Measurements from ENCODE around the gene NBDY.
"Not testable (repeated sequence)": the region's sequence is repeated elsewhere in the genome, so short reads cannot be mapped to it uniquely, and the experiment has no call there.

NBDY gene, protein sequence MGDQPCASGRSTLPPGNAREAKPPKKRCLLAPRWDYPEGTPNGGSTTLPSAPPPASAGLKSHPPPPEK

DNA sequence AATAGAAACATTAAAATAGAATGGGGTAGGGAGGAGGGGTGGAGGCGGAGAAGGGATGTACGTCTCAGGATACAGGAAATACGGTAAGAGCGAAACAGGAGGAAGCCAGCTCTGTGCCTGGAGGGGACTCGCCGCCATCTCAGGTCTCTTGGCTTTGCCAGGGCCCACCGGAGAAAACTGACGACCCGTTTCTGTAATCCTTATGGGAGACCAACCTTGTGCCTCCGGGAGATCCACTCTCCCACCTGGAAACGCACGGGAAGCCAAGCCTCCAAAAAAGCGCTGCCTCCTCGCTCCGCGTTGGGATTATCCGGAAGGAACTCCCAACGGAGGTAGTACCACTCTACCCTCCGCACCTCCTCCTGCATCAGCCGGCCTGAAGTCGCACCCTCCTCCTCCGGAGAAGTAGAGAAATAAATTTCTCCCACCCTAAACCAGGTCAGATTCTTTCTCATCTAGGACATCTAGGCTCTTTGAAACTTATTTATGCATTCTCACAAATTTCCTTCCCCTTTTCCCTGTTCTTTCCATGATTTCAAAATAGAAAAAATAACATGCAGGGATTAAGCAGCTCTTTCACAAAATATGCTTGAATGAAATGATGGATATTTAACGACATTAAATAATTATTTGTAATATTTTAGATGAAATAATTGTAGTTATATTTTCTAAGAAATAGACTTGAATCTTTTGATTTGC is at the start of gene NBDY:
TSS of gene NBDY (plus strand) at position 92 of the 699 bp plus-strand sequence. CDS start at position 203, 111 bp downstream.
- DNase-seq (ENCODE audit: low spot score), result peak; percentile 78

DNA sequence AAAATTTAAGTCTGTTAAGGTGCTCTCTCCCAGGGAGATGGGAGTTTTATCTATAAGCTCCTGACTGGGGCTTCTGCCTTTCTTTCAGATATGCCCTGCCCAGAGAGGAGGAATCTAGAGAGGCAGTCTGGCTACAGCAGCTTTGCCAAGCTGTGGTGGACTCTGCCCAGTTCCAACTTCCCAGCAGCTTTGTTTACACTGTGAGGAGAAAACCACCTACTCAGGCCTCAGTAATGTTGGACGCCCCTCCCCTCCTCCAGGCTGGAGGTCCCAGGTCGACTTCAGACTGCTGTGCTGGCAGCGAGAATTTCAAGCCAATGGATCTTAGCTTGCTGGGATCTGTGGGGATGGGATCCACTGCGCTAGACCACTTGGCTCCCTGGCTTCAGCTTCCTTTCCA is 24.5 kb upstream of the NBDY start:
- not testable (repeated sequence) for DNase-seq (ENCODE audit: low spot score)

DNA sequence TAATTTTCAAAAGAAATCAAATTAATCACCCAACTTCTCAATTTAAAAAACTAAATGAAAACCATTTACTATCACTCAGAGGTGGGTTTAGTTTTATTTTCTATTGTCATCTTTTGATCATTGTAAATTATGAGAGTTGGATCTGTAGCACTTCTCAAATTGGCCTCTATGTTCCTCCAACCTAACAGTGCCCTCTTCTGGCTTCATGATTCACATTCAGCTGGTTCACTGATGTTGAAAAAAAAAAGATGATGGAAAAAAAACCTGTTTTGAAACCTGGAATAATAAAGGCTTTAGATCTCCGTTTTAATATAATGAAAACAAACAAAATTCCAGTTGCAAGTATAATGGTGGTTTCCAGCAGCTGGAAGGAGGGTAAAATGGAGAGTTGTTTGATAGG is 2.4 kb upstream of the NBDY start:
- peak; percentile 80 for DNase-seq (ENCODE audit: low spot score)

DNA sequence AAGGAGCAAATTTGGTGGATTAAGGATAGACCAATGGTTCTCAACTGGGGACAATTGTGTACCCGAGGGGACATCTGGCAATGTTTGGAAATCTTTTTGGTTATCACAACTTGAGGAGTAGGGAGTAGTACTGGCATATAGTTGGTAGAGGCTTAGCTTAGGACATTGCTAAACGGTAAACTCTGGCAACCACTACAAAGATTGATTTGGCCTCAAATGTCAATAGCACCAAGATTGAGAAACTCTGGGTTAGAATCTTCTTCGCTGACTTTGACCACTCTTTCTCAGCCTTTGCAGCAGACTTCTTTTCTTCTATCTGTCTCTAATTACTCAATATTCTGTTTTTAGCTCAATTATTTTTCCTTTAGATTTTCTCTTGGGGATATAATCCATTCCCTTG is 1.5 kb upstream of the NBDY start:
- DNase-seq (ENCODE audit: low spot score), result no peak

DNA sequence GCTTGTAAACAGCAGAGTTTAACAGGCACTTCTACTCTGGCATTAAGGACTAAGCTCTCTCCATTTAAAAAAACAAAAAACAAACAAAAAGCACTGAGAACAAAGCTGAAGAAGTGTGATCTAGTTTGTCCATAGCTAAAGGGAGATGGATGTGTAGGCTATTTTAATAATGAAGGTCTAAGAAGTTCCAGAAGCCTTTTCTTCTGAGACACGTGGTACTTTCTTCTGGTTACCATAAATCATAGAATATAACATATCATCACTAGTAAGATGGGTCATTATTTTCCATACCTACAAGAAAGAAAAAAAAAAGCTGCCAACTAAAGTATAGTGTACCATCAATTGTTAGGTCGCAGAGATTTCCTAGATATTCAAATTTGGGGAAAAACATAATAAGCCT is 722 bp upstream of the NBDY start:
- peak; percentile 57 for DNase-seq (ENCODE audit: low spot score)

GRCh38 chrX:56728752-56729151 is 291 bp upstream of the NBDY start:
- DNase-seq (ENCODE audit: low spot score), result peak; percentile 41

- peak; percentile 77 for DNase-seq (ENCODE audit: low spot score)
These were observed 4.5 kb downstream of the NBDY start for GRCh38 chrX:56733459-56734046.

GRCh38 chrX:56736219-56736618 is 7.2 kb downstream of the NBDY start:
- no peak for DNase-seq (ENCODE audit: low spot score)

DNA sequence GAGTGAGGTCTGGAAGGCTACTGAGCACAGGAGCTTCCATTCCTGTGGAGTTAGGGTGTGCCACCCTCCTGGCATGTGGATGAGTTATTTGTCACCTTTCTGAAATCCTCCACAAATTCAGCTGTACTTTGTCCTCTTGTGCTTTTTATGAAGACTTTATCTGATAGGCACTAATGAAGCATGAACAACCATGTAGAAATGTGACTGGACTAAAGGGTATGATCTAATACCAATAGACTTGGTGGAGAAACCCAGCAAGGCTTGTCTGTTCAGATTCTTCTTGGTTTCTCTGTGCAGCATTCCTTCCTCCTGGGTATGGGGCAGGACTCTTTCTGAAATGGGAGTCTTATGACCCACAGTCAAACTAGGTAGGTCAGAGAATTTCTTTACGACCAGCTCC is 9.6 kb downstream of the NBDY start:
- DNase-seq (ENCODE audit: low spot score), result no peak

DNA sequence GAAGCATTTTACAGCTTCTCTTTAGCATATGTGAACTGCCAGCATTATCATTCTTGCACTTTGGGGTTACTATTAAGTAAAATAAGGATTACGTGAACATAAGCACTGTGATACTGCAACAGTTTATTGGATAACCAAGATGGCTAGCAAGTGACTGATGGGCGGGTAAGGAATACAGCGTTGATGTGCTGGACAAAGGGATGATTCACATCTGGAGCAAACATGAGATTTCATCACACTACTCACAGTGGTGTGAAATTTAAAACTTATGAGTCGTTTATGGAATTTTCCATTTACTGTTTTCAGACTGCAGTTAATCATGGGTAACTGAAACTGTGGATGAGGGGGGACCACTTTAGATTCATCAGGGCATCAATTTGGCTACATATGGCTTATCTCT is 16.0 kb downstream of the NBDY start:
- peak; percentile 86 for DNase-seq (ENCODE audit: low spot score)

- no peak for DNase-seq (ENCODE audit: low spot score)
These were observed 18.0 kb downstream of the NBDY start for GRCh38 chrX:56746996-56747395.

DNA sequence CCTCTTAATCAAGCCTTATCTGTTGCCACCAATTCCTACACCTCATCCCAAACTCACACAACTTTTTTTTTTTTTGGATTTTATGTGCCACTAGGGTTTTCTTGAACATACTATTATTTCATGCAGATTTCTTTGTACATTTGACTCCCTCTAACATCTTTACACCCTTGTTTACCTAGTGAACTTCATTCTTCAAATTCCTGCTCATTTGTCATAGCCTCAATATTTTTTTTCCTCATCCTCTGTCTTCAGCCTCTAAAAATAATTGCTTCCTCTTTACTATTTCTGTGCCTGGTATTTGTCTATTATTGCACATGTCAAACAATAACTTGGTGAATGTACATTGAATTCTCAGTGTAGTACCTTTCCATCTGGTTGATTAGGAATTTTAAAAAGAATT is 22.0 kb downstream of the NBDY start:
- DNase-seq (ENCODE audit: low spot score), result no peak

DNA sequence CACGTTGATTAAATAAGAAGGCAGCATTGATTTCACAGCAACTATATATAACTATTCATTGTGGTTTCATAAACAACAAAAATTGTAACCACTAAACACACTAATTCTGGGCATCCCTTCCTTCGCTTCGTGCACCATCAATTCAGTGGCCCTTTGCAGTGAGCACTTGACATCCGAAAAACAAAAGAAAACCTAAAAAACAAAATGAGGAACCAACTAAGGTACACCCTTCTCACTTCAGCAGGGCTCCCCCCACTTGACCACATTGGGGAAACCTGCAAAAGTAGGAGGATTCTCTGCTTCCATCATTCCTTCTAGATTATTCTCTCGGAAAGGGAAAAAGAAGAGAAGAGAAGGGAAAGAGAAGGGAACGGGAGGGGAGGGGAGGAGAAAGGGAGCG is 28.3 kb downstream of the NBDY start:
- DNase-seq (ENCODE audit: low spot score), result no peak

- no peak for DNase-seq (ENCODE audit: low spot score)
These were observed 29.4 kb downstream of the NBDY start for GRCh38 chrX:56758456-56758855.

GRCh38 chrX:56759736-56760409 is 30.8 kb downstream of the NBDY start:
- DNase-seq (ENCODE audit: low spot score), result no peak

GRCh38 chrX:56760410-56761124 is 31.5 kb downstream of the NBDY start:
- not testable (repeated sequence) for DNase-seq (ENCODE audit: low spot score)

DNA sequence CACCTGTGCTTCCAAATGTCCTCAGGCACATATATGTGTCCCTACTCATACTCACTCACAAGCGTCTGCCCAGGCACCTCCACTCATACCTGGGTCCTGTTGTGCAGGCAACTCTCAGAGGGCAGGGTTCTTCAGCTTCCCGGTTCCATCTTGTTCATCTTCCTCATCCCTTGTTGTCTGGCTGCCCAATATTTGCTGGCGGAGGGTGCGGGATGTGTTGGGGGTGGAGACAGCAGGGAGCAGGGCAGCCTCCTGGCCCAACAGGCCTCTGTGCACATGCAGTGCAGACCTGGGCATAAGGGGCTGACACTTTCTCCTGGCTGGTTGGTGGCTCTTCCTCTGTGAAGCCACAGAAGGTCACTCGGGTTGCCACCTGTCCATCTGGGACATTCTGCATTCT is 32.1 kb downstream of the NBDY start:
- DNase-seq (ENCODE audit: low spot score), result no peak

DNA sequence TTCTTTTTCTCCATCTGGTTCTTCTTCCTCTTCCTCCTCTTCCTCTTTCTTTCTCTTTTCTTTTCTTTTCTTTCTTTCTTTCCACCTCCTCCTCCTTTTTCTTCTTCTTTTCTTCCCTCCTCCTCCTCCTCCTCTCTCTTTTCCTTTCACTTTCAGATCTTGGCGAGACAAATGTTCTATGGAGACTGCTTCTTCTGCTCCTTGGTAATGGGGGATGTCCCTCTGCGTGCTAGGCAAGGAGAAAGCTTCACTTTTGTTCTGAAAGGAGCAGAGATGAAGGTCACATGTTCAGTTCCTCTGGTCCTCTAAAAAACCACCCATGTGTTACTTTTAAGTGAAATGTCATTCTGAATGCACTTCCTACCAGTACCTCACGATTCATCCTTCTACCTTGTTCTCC is 33.2 kb downstream of the NBDY start:
- no peak for DNase-seq (ENCODE audit: low spot score)

DNA sequence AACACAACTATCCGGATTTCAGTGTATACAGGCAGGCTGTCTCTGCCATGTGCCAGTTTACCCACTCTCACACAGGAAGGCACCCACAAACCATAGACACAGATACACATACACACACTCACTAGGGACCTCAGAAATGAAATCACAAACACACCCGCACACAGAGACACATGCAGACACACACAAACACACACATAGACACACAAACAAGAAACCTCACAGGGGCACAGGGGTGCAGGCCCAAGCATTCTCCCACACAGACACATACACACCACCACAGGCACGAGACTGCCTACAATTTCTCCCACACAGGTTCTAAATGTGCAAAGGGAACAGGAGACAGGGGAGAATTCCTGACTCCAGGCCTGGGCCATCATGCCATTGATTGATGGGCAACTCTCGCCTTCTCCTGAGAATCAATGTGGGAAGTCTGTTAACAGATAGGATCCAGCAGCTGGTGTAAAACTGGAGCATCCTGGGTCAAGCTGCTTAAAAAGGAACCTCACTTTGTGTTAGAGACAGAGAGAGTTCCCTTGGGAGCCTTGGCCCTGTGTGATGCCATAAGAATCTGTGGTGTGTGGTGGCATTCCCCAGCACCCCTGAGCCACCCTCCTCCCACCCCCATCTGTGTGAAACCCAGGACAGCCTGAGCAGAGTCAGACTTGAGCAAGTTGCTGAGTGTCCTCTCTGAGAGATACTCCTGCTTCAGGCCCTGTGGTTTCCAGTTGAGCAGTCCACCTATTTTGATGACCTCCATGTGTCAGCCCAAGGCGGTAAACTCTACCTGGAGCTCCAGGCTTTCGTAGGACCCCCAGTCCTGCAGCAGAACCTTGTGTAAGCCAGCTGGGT is 33.9 kb downstream of the NBDY start:
- DNase-seq (ENCODE audit: low spot score), result no peak

- peak; percentile 79 for DNase-seq (ENCODE audit: low spot score)
These were observed 34.6 kb downstream of the NBDY start for GRCh38 chrX:56763556-56764152.
